HEK293 (cell line): ENCODE measurements around the gene SEMA4D.
A peak's percentile ranks its signal among the peaks of the same experiment; 100 is the strongest.

Source experiments
- EGR2 ChIP-seq: fragments of 450-650 bp; formaldehyde crosslinking; IDR thresholded peaks from 2 replicates; pipeline ENCODE4 v1.5.1; 2016; ENCODE audit warnings: low read depth, missing biosample characterization, missing genetic modification characterization
- GFI1B ChIP-seq: fragments of 450-650 bp; formaldehyde crosslinking; IDR thresholded peaks from 2 replicates; pipeline ENCODE4 v1.5.1; 2016; ENCODE audit warnings: missing biosample characterization, missing genetic modification characterization
- IKZF3 ChIP-seq: fragments of 450-650 bp; IDR thresholded peaks from 2 replicates; pipeline ENCODE4 v1.5.0; 2018; ENCODE audit warnings: missing biosample characterization, mild to moderate bottlenecking, missing genetic modification characterization, moderate library complexity
- KLF9 ChIP-seq: fragments of 450-650 bp; formaldehyde crosslinking; IDR thresholded peaks from 2 replicates; pipeline ENCODE4 v1.5.1; 2016; ENCODE audit warnings: missing biosample characterization, missing genetic modification characterization, low read depth
- PRDM10 ChIP-seq: fragments of 450-650 bp; formaldehyde crosslinking; IDR thresholded peaks from 2 replicates; pipeline ENCODE4 v1.5.1; 2016; ENCODE audit warnings: missing biosample characterization, missing genetic modification characterization
- PRDM4 ChIP-seq: fragments of 450-650 bp; formaldehyde crosslinking; IDR thresholded peaks from 2 replicates; pipeline ENCODE4 v1.5.1; 2017; ENCODE audit warnings: missing biosample characterization, missing genetic modification characterization
- RBAK ChIP-seq: fragments of 450-650 bp; formaldehyde crosslinking; IDR thresholded peaks from 2 replicates; pipeline ENCODE4 v1.5.1; 2016; ENCODE audit warnings: missing biosample characterization, missing genetic modification characterization
- REST ChIP-seq: fragments of 450-650 bp; formaldehyde crosslinking; IDR thresholded peaks from 2 replicates; pipeline ENCODE4 v1.5.1; 2016; ENCODE audit warnings: missing biosample characterization, missing genetic modification characterization
- SALL2 ChIP-seq: fragments of 450-650 bp; formaldehyde crosslinking; IDR thresholded peaks from 2 replicates; pipeline ENCODE4 v1.5.0; 2017; ENCODE audit warnings: missing biosample characterization, mild to moderate bottlenecking, missing genetic modification characterization, borderline replicate concordance
- ZBTB17 ChIP-seq: fragments of 450-650 bp; formaldehyde crosslinking; IDR thresholded peaks from 2 replicates; pipeline ENCODE4 v1.5.1; 2016; ENCODE audit warnings: missing biosample characterization, missing genetic modification characterization
- ZBTB7A ChIP-seq: fragments of 450-650 bp; formaldehyde crosslinking; IDR thresholded peaks from 2 replicates; pipeline ENCODE4 v1.5.1; 2016; ENCODE audit warnings: low read depth, missing biosample characterization, missing genetic modification characterization
- ZNF10 ChIP-seq: fragments of 450-650 bp; formaldehyde crosslinking; IDR thresholded peaks from 2 replicates; pipeline ENCODE4 v1.5.1; 2017; ENCODE audit warnings: missing biosample characterization, missing genetic modification characterization
- ZNF16 ChIP-seq: fragments of 450-650 bp; formaldehyde crosslinking; IDR thresholded peaks from 2 replicates; pipeline ENCODE4 v1.5.1; 2016; ENCODE audit warnings: low read depth, missing biosample characterization, missing genetic modification characterization
- ZNF174 ChIP-seq: fragments of 450-650 bp; formaldehyde crosslinking; IDR thresholded peaks from 2 replicates; pipeline ENCODE4 v1.5.0; 2017; ENCODE audit warnings: missing biosample characterization, mild to moderate bottlenecking, missing genetic modification characterization
- ZNF350 ChIP-seq: fragments of 450-650 bp; formaldehyde crosslinking; IDR thresholded peaks from 2 replicates; pipeline ENCODE4 v1.5.0; 2017; ENCODE audit warnings: missing biosample characterization, mild to moderate bottlenecking, missing genetic modification characterization
- ZNF391 ChIP-seq: fragments of 450-650 bp; formaldehyde crosslinking; IDR thresholded peaks from 2 replicates; pipeline ENCODE4 v1.5.1; 2016; ENCODE audit warnings: low read depth, missing biosample characterization, missing genetic modification characterization, borderline replicate concordance
- ZNF423 ChIP-seq: fragments of 450-650 bp; formaldehyde crosslinking; IDR thresholded peaks from 2 replicates; pipeline ENCODE4 v1.5.1; 2016; ENCODE audit warnings: missing biosample characterization, missing genetic modification characterization
- ZNF510 ChIP-seq: fragments of 450-650 bp; formaldehyde crosslinking; IDR thresholded peaks from 2 replicates; pipeline ENCODE4 v1.5.1; 2018; ENCODE audit warnings: mild to moderate bottlenecking, missing genetic modification characterization, missing biosample characterization; ENCODE audit not compliant: insufficient replicate concordance
- ZNF549 ChIP-seq: fragments of 450-650 bp; IDR thresholded peaks from 2 replicates; pipeline ENCODE4 v1.5.1; 2018; ENCODE audit warnings: missing biosample characterization, missing genetic modification characterization, mild to moderate bottlenecking, inconsistent platforms, moderate library complexity
- ZNF555 ChIP-seq: fragments of 450-650 bp; formaldehyde crosslinking; conservative IDR thresholded peaks from 2 replicates; pipeline ENCODE4 v1.5.1; 2017; ENCODE audit warnings: missing biosample characterization, mild to moderate bottlenecking, missing genetic modification characterization, inconsistent platforms
- ZNF610 ChIP-seq: fragments of 450-650 bp; formaldehyde crosslinking; IDR thresholded peaks from 2 replicates; pipeline ENCODE4 v1.5.1; 2016; ENCODE audit warnings: missing biosample characterization, missing genetic modification characterization, borderline replicate concordance
- ZNF621 ChIP-seq: fragments of 450-650 bp; formaldehyde crosslinking; IDR thresholded peaks from 2 replicates; pipeline ENCODE4 v1.5.1; 2017; ENCODE audit warnings: missing biosample characterization, missing genetic modification characterization
- ZNF747 ChIP-seq: fragments of 450-650 bp; formaldehyde crosslinking; IDR thresholded peaks from 2 replicates; pipeline ENCODE4 v1.5.1; 2016; ENCODE audit warnings: missing biosample characterization, missing genetic modification characterization
- ZNF76 ChIP-seq: fragments of 450-650 bp; formaldehyde crosslinking; IDR thresholded peaks from 2 replicates; pipeline ENCODE4; 2016; ENCODE audit warnings: low read depth, missing biosample characterization, missing genetic modification characterization, borderline replicate concordance
- ZNF776 ChIP-seq: fragments of 450-650 bp; formaldehyde crosslinking; IDR thresholded peaks from 2 replicates; pipeline ENCODE4 v1.5.0; 2017; ENCODE audit warnings: missing biosample characterization, missing genetic modification characterization, borderline replicate concordance
- ZNF777 ChIP-seq: fragments of 450-650 bp; formaldehyde crosslinking; IDR thresholded peaks from 2 replicates; pipeline ENCODE4 v1.5.1; 2017; ENCODE audit warnings: missing biosample characterization, missing genetic modification characterization, borderline replicate concordance
- ZNF792 ChIP-seq: fragments of 450-650 bp; formaldehyde crosslinking; IDR thresholded peaks from 2 replicates; pipeline ENCODE4 v1.5.1; 2016; ENCODE audit warnings: missing biosample characterization, missing genetic modification characterization
- ZSCAN5A ChIP-seq: fragments of 450-650 bp; formaldehyde crosslinking; IDR thresholded peaks from 2 replicates; pipeline ENCODE4 v1.5.1; 2016; ENCODE audit warnings: missing biosample characterization, missing genetic modification characterization

SEMA4D gene

GRCh38 chr9:89318123-89319014 lies 179.5 kb downstream of the SEMA4D start, which contains the start of gene SECISBP2 (continued):
- no peak for TF ChIP-seq ZNF16 (tag by site-specific recombination)
- TF ChIP-seq ZNF777 (tag by site-specific recombination), result no peak
- no peak for TF ChIP-seq PRDM10 (tag by site-specific recombination)
- no peak for TF ChIP-seq ZBTB7A (tag by site-specific recombination)
- TF ChIP-seq ZNF10, result no peak
- TF ChIP-seq IKZF3 (tag by site-specific recombination), result peak; percentile 88
- TF ChIP-seq ZNF747, result no peak
- TF ChIP-seq ZNF423 (tag by site-specific recombination), result peak; percentile 85
- TF ChIP-seq SALL2, result no peak
- TF ChIP-seq ZNF391 (tag by site-specific recombination), result no peak; the same call in 1 of the 2 replicates
- TF ChIP-seq ZNF792 (tag by site-specific recombination), result no peak
- TF ChIP-seq KLF9 (tag by site-specific recombination), result peak; percentile 62; the same call in 1 of the 2 replicates
- TF ChIP-seq ZNF621 (tag by site-specific recombination), result no peak
- TF ChIP-seq ZNF174 (tag by site-specific recombination), result no peak
- no peak for TF ChIP-seq PRDM4
- TF ChIP-seq ZNF555 (tag by site-specific recombination), result no peak
- peak; percentile 75 for TF ChIP-seq EGR2 (tag by site-specific recombination)
- no peak; the same call in 1 of the 2 replicates for TF ChIP-seq REST (tag by site-specific recombination)
- TF ChIP-seq ZNF610 (tag by site-specific recombination), result 0 out of 2 replicates have a peak, but pooled peaks have one; percentile 60
- TF ChIP-seq ZNF776 (tag by site-specific recombination), result no peak
- no peak for TF ChIP-seq ZNF549 (tag by site-specific recombination)
- TF ChIP-seq ZBTB17 (tag by site-specific recombination), result peak; percentile 33
- no peak for TF ChIP-seq ZSCAN5A (tag by site-specific recombination)
- TF ChIP-seq ZNF510 (tag by site-specific recombination), result no peak
- TF ChIP-seq ZNF350, result no peak
- no peak; the same call in 1 of the 2 replicates for TF ChIP-seq ZNF76 (tag by site-specific recombination)
- TF ChIP-seq GFI1B (tag by site-specific recombination), result peak; percentile 63
- no peak for TF ChIP-seq RBAK (tag by site-specific recombination)
